Natural killer cell (primary cell): ENCODE measurements around the gene CHCHD3. TPM values are rescaled to one million over a fixed set of nuclear protein-coding genes. Genes with fewer than 3 reads are reported as not detected.

Source experiments
- ATAC-seq, 3 donors: fragments of 150-1000 bp in 2 of 3; fragments of 200-7000 bp in 1 of 3; cut with Tn5 transposase; 1 replicate in 1 of 3; 2 replicates in 2 of 3; pipeline ENCODE4 v1.10.0; 2021; ENCODE audit warnings: mild to moderate bottlenecking in 2 of 3, moderate library complexity in 2 of 3
- DNase-seq, 2 donors: peaks; one replicate each; pipeline versions ENCODE4 v3.0.0 to v3.0.0-alpha.2; 2013 to 2021; ENCODE audit warnings: mixed read lengths in 1 of 2
- H3K27ac ChIP-seq: one replicate; pipeline ENCODE4 v1.5.1; 2013; ENCODE audit warnings: mild to moderate bottlenecking, low read length
- H3K27me3 ChIP-seq: one replicate; pipeline ENCODE4 v1.6.1; 2013; ENCODE audit warnings: low read length; ENCODE audit not compliant: control insufficient read depth, insufficient read depth
- H3K36me3 ChIP-seq: one replicate; pipeline ENCODE4 v1.6.1; 2013; ENCODE audit warnings: low read length; ENCODE audit not compliant: control insufficient read depth, insufficient read depth
- H3K4me1 ChIP-seq: one replicate; pipeline ENCODE4 v1.6.1; 2013; ENCODE audit warnings: low read length; ENCODE audit not compliant: control insufficient read depth, insufficient read depth
- H3K4me3 ChIP-seq: one replicate; pipeline ENCODE4 v1.5.1; 2013; ENCODE audit warnings: low read length
- H3K9me3 ChIP-seq: one replicate; pipeline ENCODE4 v1.6.1; 2013; ENCODE audit warnings: low read length; ENCODE audit not compliant: control insufficient read depth, insufficient read depth
- H3K27ac Mint-ChIP-seq, 2 donors: one replicate each; pipeline ENCODE4 v1.8.0; 2022; ENCODE audit warnings: mild to moderate bottlenecking in 2 of 2, mixed read lengths in 2 of 2, moderate library complexity in 1 of 2
- H3K27me3 Mint-ChIP-seq, 2 donors: one replicate each; pipeline ENCODE4 v1.8.0; 2022; ENCODE audit warnings: low read depth in 2 of 2, mixed read lengths in 2 of 2
- H3K36me3 Mint-ChIP-seq: one replicate; pipeline ENCODE4 v1.8.0; 2022; ENCODE audit warnings: mixed read lengths
- H3K4me1 Mint-ChIP-seq, 2 donors: one replicate each; pipeline ENCODE4 v1.8.0; 2022; ENCODE audit warnings: mixed read lengths in 2 of 2
- H3K4me3 Mint-ChIP-seq: one replicate; pipeline ENCODE4 v1.8.0; 2022; ENCODE audit warnings: mild to moderate bottlenecking, moderate library complexity, mixed read lengths
- H3K9me3 Mint-ChIP-seq, 2 donors: one replicate each; pipeline ENCODE4 v1.8.0; 2022; ENCODE audit warnings: mixed read lengths in 2 of 2
- WGBS: methylation state at CpG from one replicate; pipeline ENCODE4 v1.1.7; 2013; ENCODE audit warnings: missing lambda C conversion rate; ENCODE audit not compliant: insufficient coverage; 5-methylcytosine and 5-hydroxymethylcytosine counted together
- intact Hi-C: fragments of 100-400 bp; cut with micrococcal nuclease; formaldehyde crosslinking; loops from one replicate; pipeline ENCODE4 v1.14.2; 2022
- total RNA-seq, 4 donors: library from RNA; stranded (reverse); fragments of 120-200 nt in 1 of 4; gene quantifications; one replicate each; pipeline versions ENCODE4 v1.2.3 to v1.2.4, GENCODE V29; 2013 to 2022
- TF ChIP-seq, protein P1 (sequence below): fragments of 200-600 bp; IDR thresholded peaks from one replicate; pipeline ENCODE4 v1.8.0; 2022; ENCODE audit warnings: antibody characterized with exemption

The CHCHD3 gene
- total RNA-seq, 3 donors from 2014 or later (not counting 1 experiment from before 2014, with no cell fraction given): 35.2 to 41.0 (median 35.9) TPM

DNA sequence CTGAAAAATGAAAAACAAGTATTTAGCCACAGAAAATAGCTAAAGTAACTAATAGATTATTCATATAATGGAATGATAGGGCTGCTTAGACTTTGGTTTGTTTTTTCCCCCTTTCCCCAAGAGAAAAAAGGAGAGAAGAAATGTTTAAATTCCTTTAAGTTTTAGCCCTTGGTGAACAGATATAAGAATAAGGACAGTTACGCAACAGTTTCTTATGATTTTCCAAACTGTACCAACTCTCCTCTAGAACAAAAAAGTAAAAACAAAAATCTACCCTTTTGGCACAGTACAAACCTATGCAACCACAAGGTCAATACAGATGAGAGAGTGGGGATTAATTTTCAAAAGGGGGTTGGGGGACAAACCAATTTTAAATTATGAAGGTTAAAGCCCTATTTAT lies 227.7 kb downstream of the CHCHD3 start:
- no CpG with 5 or more reads among the region's 1 CpG for WGBS
- intact Hi-C loops: no loop called here

GRCh38 chr7:132847376-132847775 lies 234.5 kb downstream of the CHCHD3 start:
- H3K27me3 Mint-ChIP-seq: no peaks in the 10 kb centered on the region
- TF ChIP-seq, protein P1, sequence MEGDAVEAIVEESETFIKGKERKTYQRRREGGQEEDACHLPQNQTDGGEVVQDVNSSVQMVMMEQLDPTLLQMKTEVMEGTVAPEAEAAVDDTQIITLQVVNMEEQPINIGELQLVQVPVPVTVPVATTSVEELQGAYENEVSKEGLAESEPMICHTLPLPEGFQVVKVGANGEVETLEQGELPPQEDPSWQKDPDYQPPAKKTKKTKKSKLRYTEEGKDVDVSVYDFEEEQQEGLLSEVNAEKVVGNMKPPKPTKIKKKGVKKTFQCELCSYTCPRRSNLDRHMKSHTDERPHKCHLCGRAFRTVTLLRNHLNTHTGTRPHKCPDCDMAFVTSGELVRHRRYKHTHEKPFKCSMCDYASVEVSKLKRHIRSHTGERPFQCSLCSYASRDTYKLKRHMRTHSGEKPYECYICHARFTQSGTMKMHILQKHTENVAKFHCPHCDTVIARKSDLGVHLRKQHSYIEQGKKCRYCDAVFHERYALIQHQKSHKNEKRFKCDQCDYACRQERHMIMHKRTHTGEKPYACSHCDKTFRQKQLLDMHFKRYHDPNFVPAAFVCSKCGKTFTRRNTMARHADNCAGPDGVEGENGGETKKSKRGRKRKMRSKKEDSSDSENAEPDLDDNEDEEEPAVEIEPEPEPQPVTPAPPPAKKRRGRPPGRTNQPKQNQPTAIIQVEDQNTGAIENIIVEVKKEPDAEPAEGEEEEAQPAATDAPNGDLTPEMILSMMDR: no peak

More for the DNA sequence above, 227.7 kb downstream of the CHCHD3 start:
- H3K27me3 ChIP-seq: no peaks in the 10 kb centered on the region
- H3K4me1 ChIP-seq: peaks cover 12% of the 10 kb centered on the region
- no peak overlapping the region for H3K4me3 ChIP-seq
- no peaks in the 10 kb centered on the region for H3K9me3 ChIP-seq
- peaks cover 43 to 52% of the 10 kb centered on the region in 2 donors for H3K4me1 Mint-ChIP-seq
- TF ChIP-seq, protein P1: no peak
- ATAC-seq (no peak), DNase-seq (no peak)
- H3K4me3 Mint-ChIP-seq: no peak overlapping the region
- H3K9me3 Mint-ChIP-seq: no peaks in the 10 kb centered on the region
- no peak overlapping the region for H3K27ac Mint-ChIP-seq
- no peaks in the 10 kb centered on the region for H3K27me3 Mint-ChIP-seq
- no peaks in the 10 kb centered on the region for H3K36me3 ChIP-seq
- no peak overlapping the region for H3K27ac ChIP-seq
- peaks cover 6% of the 10 kb centered on the region for H3K36me3 Mint-ChIP-seq

DNA sequence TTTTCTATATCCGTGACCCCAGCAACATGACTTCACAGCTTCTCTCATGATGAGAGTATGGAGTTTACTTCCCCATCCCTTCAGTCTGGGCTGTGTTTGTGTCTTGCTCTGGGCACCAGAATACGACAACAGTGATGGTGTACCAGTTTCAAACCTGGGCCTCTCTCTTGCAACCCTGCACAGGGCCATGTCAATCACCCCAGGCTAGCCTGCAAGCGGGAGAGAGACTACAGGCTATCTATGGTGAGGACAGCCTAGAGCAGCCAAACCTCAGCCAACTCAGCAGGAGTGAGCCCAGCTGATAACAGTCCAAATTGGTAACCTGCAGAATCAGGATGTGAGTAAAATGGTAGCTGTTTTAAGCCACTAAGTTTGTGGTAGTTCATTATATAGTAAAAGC lies 235.8 kb downstream of the CHCHD3 start:
- Histone ChIP-seq H3K4me3 (no peak overlapping the region), H3K36me3 (no peaks in the 10 kb centered on the region), H3K27ac (no peak overlapping the region), H3K9me3 (no peaks in the 10 kb centered on the region), H3K4me1 (no peaks in the 10 kb centered on the region), H3K27me3 (no peaks in the 10 kb centered on the region)
- intact Hi-C loops: no loop called here
- Mint-ChIP-seq H3K36me3 (peaks cover 5% of the 10 kb centered on the region), H3K4me3 (no peak overlapping the region), H3K9me3 (no peaks in the 10 kb centered on the region), H3K27ac (no peak overlapping the region), H3K27me3 (no peaks in the 10 kb centered on the region), H3K4me1 (peaks cover 4 to 10% of the 10 kb centered on the region in 2 donors)
- TF ChIP-seq, protein P1: no peak
- WGBS: 100% methylated on average over 2 of the region's 3 CpGs
- ATAC-seq (no peak), DNase-seq (no peak)

More at GRCh38 chr7:132847376-132847775, 234.5 kb downstream of the CHCHD3 start:
- intact Hi-C loops: no loop called here
- H3K27me3 ChIP-seq: no peaks in the 10 kb centered on the region
- H3K9me3 ChIP-seq: no peaks in the 10 kb centered on the region
- no peak for DNase-seq
- 100% methylated on average over 7 of the region's 7 CpGs for WGBS
- H3K4me1 Mint-ChIP-seq: peaks cover 4 to 14% of the 10 kb centered on the region in 2 donors
- H3K4me3 ChIP-seq: no peak overlapping the region
- H3K9me3 Mint-ChIP-seq: no peaks in the 10 kb centered on the region
- H3K4me1 ChIP-seq: no peaks in the 10 kb centered on the region
- H3K36me3 Mint-ChIP-seq: peaks cover 4% of the 10 kb centered on the region
- H3K27ac Mint-ChIP-seq: no peak overlapping the region
- no peak for ATAC-seq
- no peaks in the 10 kb centered on the region for H3K36me3 ChIP-seq
- no peak overlapping the region for H3K4me3 Mint-ChIP-seq
- no peak overlapping the region for H3K27ac ChIP-seq

- Mint-ChIP-seq H3K36me3 (peaks cover 6% of the 10 kb centered on the region), H3K4me3 (no peak overlapping the region), H3K9me3 (no peaks in the 10 kb centered on the region), H3K4me1 (peaks cover 6% of the 10 kb centered on the region in 2 donors), H3K27me3 (no peaks in the 10 kb centered on the region), H3K27ac (no peak overlapping the region)
- intact Hi-C loops: no loop called here
- no peaks in the 10 kb centered on the region for H3K4me1 ChIP-seq
- H3K27me3 ChIP-seq: no peaks in the 10 kb centered on the region
- no peak for ATAC-seq
- H3K4me3 ChIP-seq: no peak overlapping the region
- DNase-seq: no peak
- 97% methylated on average over 4 of the region's 4 CpGs for WGBS
- no peaks in the 10 kb centered on the region for H3K9me3 ChIP-seq
- H3K36me3 ChIP-seq: no peaks in the 10 kb centered on the region
- H3K27ac ChIP-seq: no peak overlapping the region
- TF ChIP-seq, protein P1: no peak
Measured at GRCh38 chr7:132842478-132842877, 239.4 kb downstream of the CHCHD3 start.
